Adrenal gland (tissue), 5 donors: ENCODE measurements around the gene TRDN.

ENCODE experiments used
- POLR2A ChIP-seq, 2 donors: fragments of 450-650 bp; IDR thresholded peaks; one replicate each; pipeline ENCODE4 v1.6.1; 2017; ENCODE audit warnings: antibody characterized with exemption in 2 of 2, mild to moderate bottlenecking in 2 of 2, moderate library complexity in 1 of 2
- TF ChIP-seq, protein P1 (sequence below), 6 experiments: fragments of 450-650 bp in 4 of 6; fragments of 200-600 bp in 2 of 6; sonication (generic) in 1 of 6; IDR thresholded peaks; 1 replicate in 5 of 6; 2 replicates in 1 of 6; pipeline versions ENCODE4 v1.5.1 to v1.8.0; 2016 to 2021; ENCODE audit warnings: antibody characterized with exemption in 6 of 6, mild to moderate bottlenecking in 2 of 6, moderate library complexity in 1 of 6
- donor health status: DM: no; HTN: no; CAD: no.

DNA sequence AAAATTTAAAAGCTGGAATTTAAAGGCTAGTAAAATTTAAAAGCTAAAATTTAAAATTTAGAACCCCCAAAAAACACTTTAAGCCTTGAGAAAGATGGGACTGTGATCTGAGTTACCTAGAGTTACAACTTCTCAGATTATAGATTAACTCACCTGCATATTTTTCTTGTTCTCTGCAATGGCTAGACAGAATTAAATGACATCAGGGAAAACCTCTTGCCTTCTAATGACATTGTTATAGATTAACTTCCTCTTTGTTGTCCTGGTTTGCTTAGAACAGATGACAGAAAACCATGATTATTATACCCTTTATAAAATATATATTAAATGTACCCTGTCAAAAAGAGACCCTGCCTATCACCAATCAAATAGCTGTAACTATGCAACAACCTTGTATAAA, 56.4 kb downstream of the TRDN start:
- TF ChIP-seq, protein P1, sequence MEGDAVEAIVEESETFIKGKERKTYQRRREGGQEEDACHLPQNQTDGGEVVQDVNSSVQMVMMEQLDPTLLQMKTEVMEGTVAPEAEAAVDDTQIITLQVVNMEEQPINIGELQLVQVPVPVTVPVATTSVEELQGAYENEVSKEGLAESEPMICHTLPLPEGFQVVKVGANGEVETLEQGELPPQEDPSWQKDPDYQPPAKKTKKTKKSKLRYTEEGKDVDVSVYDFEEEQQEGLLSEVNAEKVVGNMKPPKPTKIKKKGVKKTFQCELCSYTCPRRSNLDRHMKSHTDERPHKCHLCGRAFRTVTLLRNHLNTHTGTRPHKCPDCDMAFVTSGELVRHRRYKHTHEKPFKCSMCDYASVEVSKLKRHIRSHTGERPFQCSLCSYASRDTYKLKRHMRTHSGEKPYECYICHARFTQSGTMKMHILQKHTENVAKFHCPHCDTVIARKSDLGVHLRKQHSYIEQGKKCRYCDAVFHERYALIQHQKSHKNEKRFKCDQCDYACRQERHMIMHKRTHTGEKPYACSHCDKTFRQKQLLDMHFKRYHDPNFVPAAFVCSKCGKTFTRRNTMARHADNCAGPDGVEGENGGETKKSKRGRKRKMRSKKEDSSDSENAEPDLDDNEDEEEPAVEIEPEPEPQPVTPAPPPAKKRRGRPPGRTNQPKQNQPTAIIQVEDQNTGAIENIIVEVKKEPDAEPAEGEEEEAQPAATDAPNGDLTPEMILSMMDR (IDR thresholded peaks at IDR 0.05), result no peak
- TF ChIP-seq POLR2A (IDR thresholded peaks at IDR 0.05), result no peak
